ENCODE measurements around the gene FLAD1.

Gene FLAD1

DNA sequence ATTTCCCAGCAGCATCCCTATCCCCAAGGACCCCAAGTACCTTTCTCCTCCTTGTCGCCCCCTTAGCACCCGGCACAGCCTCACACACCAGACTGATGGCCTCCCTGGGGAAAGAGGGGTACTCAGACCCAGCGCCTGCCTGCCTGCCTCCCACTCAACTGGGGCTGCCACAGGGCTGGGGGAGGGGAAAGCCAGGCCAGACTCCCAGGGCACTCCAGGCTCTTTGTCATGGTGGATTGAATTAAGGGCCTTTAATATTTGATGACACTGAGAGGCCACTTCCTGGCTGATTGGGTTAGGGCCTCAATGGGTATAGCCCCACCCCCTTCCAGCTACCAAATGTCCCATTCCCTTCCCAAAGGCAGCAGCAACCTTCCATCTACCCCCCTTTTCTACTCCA lies 14.4 kb upstream of the FLAD1 start:
- DNase-seq (no peak), ATAC-seq (replicated peaks) (no peak)
- Mint-ChIP-seq H3K27me3 (no peaks in the 10 kb centered on the region), H3K36me3 (ENCODE audit: insufficient read depth) (peaks cover 45% of the 10 kb centered on the region), H3K27ac (peak overlapping the region; percentile 33 to 87), H3K9me3 (no peaks in the 10 kb centered on the region), H3K4me1 (ENCODE audit: low read depth in 2 of 2) (peaks cover 29 to 34% of the 10 kb centered on the region in 2 donors), H3K4me3 (no peak overlapping the region)

GRCh38 chr1:154969246-154969645 lies 13.9 kb upstream of the FLAD1 start:
- no peaks in the 10 kb centered on the region for H3K27me3 Mint-ChIP-seq
- peak overlapping the region; percentile 33 to 87 for H3K27ac Mint-ChIP-seq
- peaks cover 40% of the 10 kb centered on the region for H3K36me3 Mint-ChIP-seq (ENCODE audit: insufficient read depth)
- ATAC-seq (replicated peaks): no peak
- H3K9me3 Mint-ChIP-seq: no peaks in the 10 kb centered on the region
- no peak for DNase-seq
- H3K4me3 Mint-ChIP-seq: no peak overlapping the region
- peaks cover 27 to 30% of the 10 kb centered on the region in 2 donors for H3K4me1 Mint-ChIP-seq (ENCODE audit: low read depth in 2 of 2)

GRCh38 chr1:154969860-154970452 lies 13.2 kb upstream of the FLAD1 start:
- DNase-seq: no peak
- Mint-ChIP-seq H3K27me3 (no peaks in the 10 kb centered on the region), H3K4me3 (no peak overlapping the region)

GRCh38 chr1:154970631-154971340 lies 12.4 kb upstream of the FLAD1 start, which contains the start of gene SHC1:
SHC1 (minus strand) TSS chr1:154970747; CDS start chr1:154970526, 221 bp downstream.
- Mint-ChIP-seq H3K4me1 (ENCODE audit: low read depth in 2 of 2) (peaks cover 27 to 30% of the 10 kb centered on the region in 2 donors), H3K4me3 (peak within 1 kb of the TSS in 1 of 2 donors; percentile 19), H3K36me3 (ENCODE audit: insufficient read depth) (peaks cover 36% of the 10 kb centered on the region), H3K9me3 (no peaks in the 10 kb centered on the region), H3K27ac (peak within 1 kb of the TSS; percentile 33 to 87), H3K27me3 (no peaks in the 10 kb centered on the region)
- no peak for DNase-seq
- ATAC-seq (replicated peaks): no peak

More at GRCh38 chr1:154969860-154970452, 13.2 kb upstream of the FLAD1 start:
- Mint-ChIP-seq H3K27ac (peak overlapping the region; percentile 33 to 87), H3K4me1 (ENCODE audit: low read depth in 2 of 2) (peaks cover 27 to 30% of the 10 kb centered on the region in 2 donors), H3K36me3 (ENCODE audit: insufficient read depth) (peaks cover 36% of the 10 kb centered on the region), H3K9me3 (no peaks in the 10 kb centered on the region)
- ATAC-seq (replicated peaks): no peak

DNA sequence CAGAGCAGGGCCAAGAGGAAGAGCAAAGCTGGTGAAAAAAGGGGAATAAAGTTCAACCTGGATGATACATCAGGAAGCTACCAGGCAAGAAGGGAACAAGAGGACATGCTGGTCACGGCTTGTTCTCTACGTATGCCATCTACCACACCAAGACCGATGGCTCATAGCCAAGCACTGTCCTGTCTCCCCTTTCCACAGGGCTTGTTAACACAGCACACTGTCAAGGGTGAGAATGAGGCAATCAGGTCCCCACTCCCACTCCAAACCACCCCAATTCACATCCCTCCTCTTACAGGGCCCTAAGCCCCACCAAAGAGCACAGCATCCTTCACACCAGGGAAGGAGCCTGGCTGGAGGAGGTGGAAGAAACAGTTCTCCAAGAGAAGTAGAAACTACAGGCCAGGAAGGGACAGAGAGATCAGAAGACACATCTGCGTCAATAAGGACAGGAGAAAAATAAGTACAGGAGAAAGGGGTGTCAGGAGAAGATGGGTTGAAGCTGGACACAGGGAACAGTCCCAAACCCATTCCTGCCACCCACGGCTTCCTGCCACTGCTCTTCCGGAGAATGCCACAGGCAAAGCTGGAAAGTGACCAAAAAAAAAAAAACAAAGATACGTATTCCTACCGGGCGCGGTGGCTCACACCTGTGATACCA lies 11.7 kb upstream of the FLAD1 start:
- no peak overlapping the region for H3K4me3 Mint-ChIP-seq
- H3K36me3 Mint-ChIP-seq (ENCODE audit: insufficient read depth): peaks cover 30% of the 10 kb centered on the region
- peaks cover 30% of the 10 kb centered on the region in 2 donors for H3K4me1 Mint-ChIP-seq (ENCODE audit: low read depth in 2 of 2)
- ATAC-seq (replicated peaks): no peak
- no peaks in the 10 kb centered on the region for H3K27me3 Mint-ChIP-seq
- no peaks in the 10 kb centered on the region for H3K9me3 Mint-ChIP-seq
- no peak for DNase-seq
- H3K27ac Mint-ChIP-seq: peak overlapping the region; percentile 33 to 78

DNA sequence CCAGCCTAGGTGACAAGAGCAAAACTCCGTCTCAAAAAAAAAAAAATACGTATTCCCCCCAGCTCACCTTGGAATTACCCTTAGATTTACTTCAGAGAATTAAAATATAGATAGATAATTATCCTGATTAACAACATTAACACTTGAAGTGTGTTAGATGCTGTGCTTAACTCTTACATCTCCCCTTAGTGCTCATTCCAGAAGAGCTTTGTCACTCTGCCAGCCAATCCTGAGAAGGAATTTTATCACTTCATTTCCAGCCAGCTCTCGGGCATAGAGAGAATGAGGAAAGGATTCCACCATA lies 11.0 kb upstream of the FLAD1 start:
- DNase-seq: no peak
- Mint-ChIP-seq H3K27me3 (no peaks in the 10 kb centered on the region), H3K9me3 (no peaks in the 10 kb centered on the region), H3K27ac (no peak overlapping the region), H3K36me3 (ENCODE audit: insufficient read depth) (peaks cover 23% of the 10 kb centered on the region), H3K4me1 (ENCODE audit: low read depth in 2 of 2) (peaks cover 30 to 32% of the 10 kb centered on the region in 2 donors), H3K4me3 (no peak overlapping the region)
- ATAC-seq (replicated peaks): no peak

- Mint-ChIP-seq H3K36me3 (ENCODE audit: insufficient read depth) (peaks cover 19% of the 10 kb centered on the region), H3K27ac (no peak overlapping the region), H3K4me3 (no peak overlapping the region), H3K9me3 (no peaks in the 10 kb centered on the region), H3K4me1 (ENCODE audit: low read depth in 2 of 2) (peaks cover 30 to 32% of the 10 kb centered on the region in 2 donors), H3K27me3 (no peaks in the 10 kb centered on the region)
- no peak for ATAC-seq (replicated peaks)
- DNase-seq: no peak
Observed at GRCh38 chr1:154972517-154973343, 10.4 kb upstream of the FLAD1 start.

DNA sequence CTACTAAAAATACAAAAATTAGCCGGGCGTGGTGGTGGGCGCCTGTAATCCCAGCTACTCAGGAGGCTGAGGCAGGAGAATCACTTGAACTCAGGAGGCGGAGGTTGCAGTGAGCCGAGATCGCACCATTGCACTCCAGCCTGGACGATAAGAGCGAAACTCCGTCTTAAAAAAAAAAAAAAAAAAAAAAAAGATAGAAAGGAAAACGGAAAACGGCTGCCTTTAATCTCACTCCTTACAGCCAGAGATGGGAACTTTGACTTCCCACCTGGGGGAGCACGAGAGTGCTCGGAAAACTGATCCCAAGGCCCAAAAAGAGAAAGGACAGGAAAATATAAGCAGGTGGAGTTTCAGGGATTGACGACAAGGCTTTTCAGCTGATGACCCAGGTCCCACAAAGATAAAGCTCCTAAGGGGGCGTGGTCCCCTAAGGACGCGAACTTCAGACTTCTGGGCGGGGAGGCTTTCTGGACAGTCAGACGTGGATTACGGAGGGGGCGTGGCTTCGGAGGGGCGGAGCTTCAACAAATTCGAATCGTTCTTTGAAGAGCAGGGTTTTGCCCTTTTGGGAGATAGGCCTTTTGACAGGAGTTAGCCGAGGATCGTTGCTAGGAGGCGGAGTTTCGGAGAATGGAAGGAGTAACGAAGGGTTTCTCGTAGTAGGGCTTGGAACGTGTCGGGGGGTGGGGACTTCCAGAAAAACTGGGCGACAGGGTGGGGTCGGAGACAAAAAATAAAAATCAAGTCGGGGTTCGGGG lies 9.6 kb upstream of the FLAD1 start:
- H3K9me3 Mint-ChIP-seq: no peaks in the 10 kb centered on the region
- DNase-seq (peak; percentile 88 to 92 (median 88)), ATAC-seq (replicated peaks) (peak; percentile 20)
- H3K27me3 Mint-ChIP-seq: no peaks in the 10 kb centered on the region
- H3K4me3 Mint-ChIP-seq: no peak overlapping the region
- peaks cover 25 to 32% of the 10 kb centered on the region in 2 donors for H3K4me1 Mint-ChIP-seq (ENCODE audit: low read depth in 2 of 2)
- H3K36me3 Mint-ChIP-seq (ENCODE audit: insufficient read depth): peaks cover 14% of the 10 kb centered on the region
- no peak overlapping the region for H3K27ac Mint-ChIP-seq

GRCh38 chr1:154974102-154974807 lies 8.9 kb upstream of the FLAD1 start, which contains the start of gene CKS1B:
CKS1B (plus strand) TSS chr1:154974681; CDS start chr1:154974746, 65 bp downstream.
- H3K4me1 Mint-ChIP-seq (ENCODE audit: low read depth in 2 of 2): peaks cover 21 to 29% of the 10 kb centered on the region in 2 donors
- DNase-seq (peak; percentile 97 to 98 (median 97)), ATAC-seq (replicated peaks) (peak; percentile 83)
- no peak within 1 kb of the TSS for H3K27ac Mint-ChIP-seq
- no peaks in the 10 kb centered on the region for H3K9me3 Mint-ChIP-seq
- H3K36me3 Mint-ChIP-seq (ENCODE audit: insufficient read depth): peaks cover 13% of the 10 kb centered on the region
- no peaks in the 10 kb centered on the region for H3K27me3 Mint-ChIP-seq
- H3K4me3 Mint-ChIP-seq: no peak within 1 kb of the TSS

- ATAC-seq (replicated peaks): peak; percentile 53
- Mint-ChIP-seq H3K9me3 (no peaks in the 10 kb centered on the region), H3K4me1 (ENCODE audit: low read depth in 2 of 2) (peaks cover 19 to 24% of the 10 kb centered on the region in 2 donors), H3K27ac (no peak overlapping the region), H3K4me3 (no peak overlapping the region), H3K36me3 (ENCODE audit: insufficient read depth) (peaks cover 7% of the 10 kb centered on the region), H3K27me3 (no peaks in the 10 kb centered on the region)
- peak; percentile 88 to 93 (median 93) for DNase-seq
Observed at GRCh38 chr1:154974808-154975408, 8.2 kb upstream of the FLAD1 start.

GRCh38 chr1:154975409-154976059 lies 7.6 kb upstream of the FLAD1 start:
- Mint-ChIP-seq H3K4me3 (no peak overlapping the region), H3K36me3 (ENCODE audit: insufficient read depth) (peaks cover 5% of the 10 kb centered on the region)
- peak; percentile 7 for ATAC-seq (replicated peaks)

More at GRCh38 chr1:154975409-154976059, 7.6 kb upstream of the FLAD1 start:
- H3K9me3 Mint-ChIP-seq: no peaks in the 10 kb centered on the region
- DNase-seq: peak; percentile 29 to 39 (median 33)
- H3K27ac Mint-ChIP-seq: no peak overlapping the region
- no peaks in the 10 kb centered on the region for H3K27me3 Mint-ChIP-seq
- H3K4me1 Mint-ChIP-seq (ENCODE audit: low read depth in 2 of 2): peaks cover 19 to 24% of the 10 kb centered on the region in 2 donors
